ENCODE results near the gene DENND2C.

Gene DENND2C

DNA sequence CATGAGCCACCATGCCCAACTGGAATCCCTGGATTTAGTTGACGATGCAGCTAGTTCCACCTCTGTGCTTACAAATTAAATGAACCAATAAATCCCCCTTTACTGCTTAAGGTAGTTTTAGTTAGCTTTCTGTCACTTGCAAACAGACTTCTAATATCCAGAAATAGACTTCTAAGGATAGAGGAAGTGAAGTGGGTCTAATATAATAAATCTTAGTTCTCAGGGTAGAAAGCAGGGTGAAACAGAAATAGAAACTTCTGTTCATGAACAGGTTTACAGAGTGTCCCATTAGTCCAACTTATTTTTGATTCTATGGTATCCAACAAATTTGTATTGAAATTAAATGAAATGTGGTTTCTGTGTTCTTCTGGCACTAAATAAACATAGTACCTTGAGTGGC is 108.5 kb downstream of the DENND2C start:
- no peak for TF ChIP-seq POLR2A (IDR thresholded peaks at IDR 0.05; ENCODE audit: low read depth, low read length)
- no peak for DNase-seq (ENCODE audit: insufficient read length, low spot score)
- no peak for FAIRE-seq

DNA sequence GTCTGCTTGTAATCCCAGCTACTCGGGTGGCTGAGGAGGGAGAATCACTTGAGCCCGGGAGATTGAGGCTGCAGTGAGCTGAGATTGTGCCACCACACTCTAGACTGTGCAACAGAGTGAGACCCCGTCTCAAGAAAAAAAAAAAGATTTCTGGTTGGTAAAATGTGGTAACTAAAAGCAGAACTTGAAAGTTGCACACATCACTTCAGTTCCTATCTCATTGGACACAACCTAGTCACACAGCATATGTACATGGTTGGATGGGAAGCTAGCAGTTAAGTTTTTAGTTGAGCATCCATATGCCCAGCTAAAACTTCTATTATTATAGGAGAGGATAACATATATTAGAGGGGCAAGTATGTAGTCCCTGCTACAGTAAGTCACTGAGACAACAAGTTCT is 110.5 kb downstream of the DENND2C start:
- no peak for FAIRE-seq
- no peak for TF ChIP-seq POLR2A (IDR thresholded peaks at IDR 0.05; ENCODE audit: low read depth, low read length)

DNA sequence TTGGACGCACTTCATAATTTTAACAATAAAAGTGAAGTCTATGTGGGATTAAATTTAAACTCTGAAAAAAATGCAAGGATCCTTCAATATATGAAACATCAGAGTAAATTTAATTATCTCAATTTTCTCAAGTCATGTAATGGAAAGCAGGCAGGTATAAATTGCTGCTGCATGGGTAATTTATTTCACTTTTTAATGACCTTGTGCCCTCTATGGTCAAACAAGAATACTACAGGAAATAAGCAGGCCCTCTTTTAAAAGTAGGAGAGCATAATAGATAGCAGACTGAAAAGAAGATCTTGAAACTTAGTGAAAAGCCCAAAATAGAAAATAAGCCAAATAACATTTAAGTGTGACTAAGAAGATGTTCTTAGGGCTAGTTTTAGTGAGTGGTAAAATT is 111.3 kb downstream of the DENND2C start:
- FAIRE-seq (no peak), DNase-seq (ENCODE audit: insufficient read length, low spot score) (no peak)

More for the DNA sequence above, 110.5 kb downstream of the DENND2C start:
- DNase-seq (ENCODE audit: insufficient read length, low spot score), result no peak

DNA sequence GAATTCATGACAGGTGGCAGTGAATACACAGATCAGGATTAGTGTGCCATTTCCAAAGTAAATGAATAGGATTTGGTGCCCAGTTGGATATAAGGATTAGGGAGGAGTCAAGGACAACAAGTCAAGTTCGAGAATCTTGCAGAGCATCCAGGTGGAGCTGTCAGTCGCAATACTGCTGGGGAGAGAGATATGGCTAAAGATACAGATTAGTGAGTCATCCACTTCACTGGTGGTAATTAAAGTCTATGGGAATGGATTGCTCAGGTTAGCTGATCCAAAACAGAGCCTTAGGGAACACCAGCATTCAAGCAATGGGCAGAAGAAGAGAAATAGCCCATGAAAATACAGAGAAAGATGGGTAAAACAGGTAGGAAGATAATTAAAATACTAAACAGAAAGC is 115.3 kb downstream of the DENND2C start:
- no peak for TF ChIP-seq POLR2A (IDR thresholded peaks at IDR 0.05; ENCODE audit: low read depth, low read length)
- DNase-seq (ENCODE audit: insufficient read length, low spot score), result no peak
- no peak for FAIRE-seq

More for the DNA sequence above, 111.3 kb downstream of the DENND2C start:
- TF ChIP-seq POLR2A (IDR thresholded peaks at IDR 0.05; ENCODE audit: low read depth, low read length), result no peak

DNA sequence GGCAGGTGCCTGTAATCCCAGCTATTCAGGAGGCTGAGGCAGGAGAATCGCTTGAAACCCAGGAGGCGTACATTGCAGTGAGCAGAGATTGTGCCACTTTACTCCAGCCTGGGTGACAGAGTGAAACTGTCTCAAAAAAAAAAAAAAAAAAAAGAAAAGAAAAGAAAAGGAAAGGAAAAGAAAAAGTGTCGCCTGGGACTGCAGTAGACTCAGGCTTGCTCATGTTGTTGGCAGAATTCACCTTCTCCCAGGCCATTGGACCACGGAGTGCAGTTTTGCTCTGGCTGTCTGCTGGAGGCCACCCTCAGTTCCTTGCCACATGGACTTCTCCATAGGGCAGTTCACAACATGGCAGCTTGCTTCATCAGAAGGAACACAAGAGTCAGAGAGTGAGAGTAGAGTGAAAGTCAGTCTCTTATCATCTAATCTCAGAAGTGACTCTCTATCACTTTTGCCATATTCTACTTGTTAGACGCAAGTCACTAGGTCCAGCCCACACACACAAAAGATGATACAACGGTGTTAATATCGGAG is 117.7 kb downstream of the DENND2C start:
- DNase-seq (ENCODE audit: insufficient read length, low spot score) (no peak), FAIRE-seq (no peak)
- TF ChIP-seq POLR2A (IDR thresholded peaks at IDR 0.05; ENCODE audit: low read depth, low read length), result no peak

DNA sequence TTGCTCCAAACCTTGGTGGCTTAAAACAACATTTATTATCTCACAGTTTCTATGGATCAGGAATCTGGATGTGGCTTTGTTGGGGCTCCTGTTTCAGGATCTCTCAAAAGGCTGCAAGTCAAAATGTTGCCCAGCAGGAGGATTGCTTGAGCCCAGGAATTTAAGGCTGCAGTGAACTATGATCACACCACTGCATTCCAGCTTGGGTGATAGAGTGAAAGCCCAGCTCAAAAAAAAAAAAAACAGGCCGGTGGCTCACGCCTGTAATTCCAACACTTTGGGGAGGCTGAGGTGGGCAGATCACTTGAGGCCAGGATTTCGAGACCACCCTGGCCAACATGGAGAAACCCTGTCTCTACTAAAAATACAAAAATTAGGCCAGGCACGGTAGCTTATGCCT is 118.4 kb downstream of the DENND2C start:
- DNase-seq (ENCODE audit: insufficient read length, low spot score) (no peak), FAIRE-seq (no peak)
- TF ChIP-seq POLR2A (IDR thresholded peaks at IDR 0.05; ENCODE audit: low read depth, low read length), result no peak

DNA sequence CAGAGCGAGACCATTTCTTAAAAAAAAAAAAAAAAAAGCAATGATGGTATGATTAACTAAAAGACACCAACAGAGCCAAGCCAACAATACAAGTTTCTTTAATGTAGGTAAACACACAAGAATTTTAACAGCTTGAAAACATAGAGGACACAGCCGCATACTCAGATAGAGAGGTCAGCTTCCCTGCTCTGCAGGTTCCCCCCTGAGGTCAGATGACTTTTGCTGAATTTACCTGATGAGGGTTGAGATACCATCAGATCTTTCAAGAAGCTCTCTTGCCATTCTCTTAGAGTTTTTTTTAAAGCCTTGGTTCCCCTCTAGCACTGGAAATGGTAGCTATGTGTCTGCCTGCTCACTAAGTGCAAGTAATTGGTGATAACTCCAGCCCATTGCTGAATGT is 119.5 kb downstream of the DENND2C start:
- no peak for DNase-seq (ENCODE audit: insufficient read length, low spot score)
- no peak for TF ChIP-seq POLR2A (IDR thresholded peaks at IDR 0.05; ENCODE audit: low read depth, low read length)

DNA sequence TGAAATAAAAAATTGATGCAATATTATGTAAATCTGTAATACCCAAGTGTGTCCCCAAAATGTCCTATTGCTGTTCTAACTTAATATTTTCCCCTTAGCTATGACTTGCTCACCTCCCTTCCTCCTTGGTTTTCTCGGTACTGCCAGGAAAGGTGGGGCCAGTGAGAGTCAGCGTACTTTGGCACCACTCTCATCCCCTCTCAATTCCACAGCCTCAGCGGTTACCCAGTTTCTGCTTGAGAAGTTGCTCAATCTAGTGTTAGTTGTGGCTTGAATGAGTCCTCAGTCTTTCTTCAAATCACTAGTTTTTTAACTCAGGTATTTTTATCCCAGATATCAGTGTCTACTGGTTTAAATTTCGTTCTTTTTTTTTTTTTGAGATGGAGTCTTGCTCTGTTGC is 120.7 kb downstream of the DENND2C start:
- no peak for TF ChIP-seq POLR2A (IDR thresholded peaks at IDR 0.05; ENCODE audit: low read depth, low read length)
- no peak for FAIRE-seq
- no peak for DNase-seq (ENCODE audit: insufficient read length, low spot score)

More for the DNA sequence above, 119.5 kb downstream of the DENND2C start:
- FAIRE-seq, result no peak

DNA sequence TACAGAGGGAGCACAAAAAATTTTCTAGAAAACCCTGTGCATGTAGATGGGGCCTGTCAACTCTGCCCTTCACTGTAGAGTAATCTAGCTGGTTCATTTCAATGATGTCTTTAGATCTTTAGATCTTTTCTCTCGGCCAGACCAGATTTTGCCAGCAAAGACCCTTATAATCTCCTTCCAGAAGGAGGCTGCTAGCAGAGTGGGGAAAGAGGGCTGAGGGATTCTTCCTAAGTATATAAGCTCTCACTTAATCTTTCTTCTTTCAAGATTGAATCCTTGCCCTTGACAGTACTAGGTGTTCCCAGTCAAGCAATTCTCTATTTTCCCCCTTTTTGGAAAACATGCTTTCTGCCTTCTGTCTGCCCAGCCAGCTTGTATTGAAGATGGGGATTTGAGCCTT is 122.8 kb downstream of the DENND2C start:
- TF ChIP-seq POLR2A (IDR thresholded peaks at IDR 0.05; ENCODE audit: low read depth, low read length), result no peak
- no peak for DNase-seq (ENCODE audit: insufficient read length, low spot score)
- FAIRE-seq, result no peak

DNA sequence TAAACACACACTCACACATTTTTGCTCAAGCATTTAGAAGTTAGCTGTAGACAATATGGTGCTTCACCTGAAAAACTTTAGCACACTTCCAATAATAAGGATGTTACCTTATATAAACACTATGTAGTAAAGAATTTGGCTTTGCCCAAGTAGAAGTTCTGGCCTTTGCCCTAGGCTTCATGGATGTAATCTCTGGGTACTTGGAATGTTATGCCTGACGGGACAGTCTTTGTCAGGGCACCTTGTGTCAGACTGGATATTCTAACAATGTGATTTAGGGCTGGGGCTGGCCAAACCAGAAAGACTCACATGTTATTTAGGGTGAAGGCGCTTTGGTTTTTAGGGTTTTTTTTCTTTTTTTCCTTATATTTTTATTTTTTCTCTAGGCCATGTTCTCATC is 124.1 kb downstream of the DENND2C start:
- TF ChIP-seq POLR2A (IDR thresholded peaks at IDR 0.05; ENCODE audit: low read depth, low read length), result no peak
- FAIRE-seq (no peak), DNase-seq (ENCODE audit: insufficient read length, low spot score) (no peak)

DNA sequence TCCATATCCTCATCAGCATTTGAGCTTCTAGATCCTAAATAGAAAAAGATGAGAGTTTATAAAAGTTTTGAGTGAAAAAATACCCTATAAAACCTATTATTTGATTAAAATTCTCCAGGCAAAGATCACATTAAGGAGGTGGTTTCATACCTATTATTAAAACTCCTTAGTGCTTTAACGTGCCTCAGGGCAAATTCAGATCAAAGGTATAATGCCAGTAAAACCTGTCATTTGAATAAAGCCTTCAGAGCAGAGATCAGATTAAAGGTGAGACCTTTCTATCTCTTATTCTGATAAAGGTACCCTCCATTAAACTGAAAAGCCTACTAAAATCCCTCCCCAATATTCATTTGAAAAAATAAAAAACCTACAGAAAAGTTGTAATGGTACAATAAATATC is 124.5 kb downstream of the DENND2C start:
- FAIRE-seq (no peak), DNase-seq (ENCODE audit: insufficient read length, low spot score) (no peak)
- no peak for TF ChIP-seq POLR2A (IDR thresholded peaks at IDR 0.05; ENCODE audit: low read depth, low read length)

DNA sequence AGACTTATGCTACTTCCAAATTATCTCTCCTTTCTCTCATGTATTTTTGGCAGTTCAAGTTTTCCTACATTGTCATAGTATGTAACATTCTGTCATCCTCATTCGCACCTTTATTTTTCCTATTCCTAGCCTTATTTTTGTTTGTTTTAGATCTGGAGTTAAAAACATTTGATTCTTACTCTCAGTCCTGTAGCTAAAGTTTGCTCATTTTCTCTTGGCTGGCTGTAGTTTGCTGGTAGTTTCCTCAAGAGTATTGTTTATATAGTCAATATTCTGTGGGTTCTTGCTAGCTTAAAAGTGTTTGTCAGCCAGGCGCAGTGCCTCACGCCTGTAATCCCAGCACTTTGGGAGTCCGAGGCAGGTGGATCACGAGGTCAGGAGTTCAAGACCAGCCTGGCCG is 129.0 kb downstream of the DENND2C start:
- FAIRE-seq (no peak), DNase-seq (ENCODE audit: insufficient read length, low spot score) (no peak)
- TF ChIP-seq POLR2A (IDR thresholded peaks at IDR 0.05; ENCODE audit: low read depth, low read length), result no peak

DNA sequence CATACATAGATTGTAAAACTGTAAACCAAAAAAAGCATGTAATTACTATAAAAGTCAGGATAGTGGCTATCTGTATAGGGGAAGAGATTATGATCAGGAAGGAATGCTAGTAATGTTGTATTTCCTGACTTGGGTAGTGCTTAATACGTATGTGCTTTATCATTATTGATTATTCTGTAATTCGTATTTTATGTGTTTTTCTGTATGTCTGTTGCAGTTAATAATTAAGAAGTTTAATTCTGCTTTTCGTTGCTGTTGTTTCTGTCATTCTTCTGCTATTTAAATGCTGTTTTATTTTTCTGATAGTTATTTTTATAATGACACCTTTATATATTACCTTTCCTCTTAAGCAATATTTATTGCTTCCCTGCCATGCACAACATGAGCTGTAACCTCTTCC is 129.6 kb downstream of the DENND2C start:
- no peak for DNase-seq (ENCODE audit: insufficient read length, low spot score)
- TF ChIP-seq POLR2A (IDR thresholded peaks at IDR 0.05; ENCODE audit: low read depth, low read length), result no peak

DNA sequence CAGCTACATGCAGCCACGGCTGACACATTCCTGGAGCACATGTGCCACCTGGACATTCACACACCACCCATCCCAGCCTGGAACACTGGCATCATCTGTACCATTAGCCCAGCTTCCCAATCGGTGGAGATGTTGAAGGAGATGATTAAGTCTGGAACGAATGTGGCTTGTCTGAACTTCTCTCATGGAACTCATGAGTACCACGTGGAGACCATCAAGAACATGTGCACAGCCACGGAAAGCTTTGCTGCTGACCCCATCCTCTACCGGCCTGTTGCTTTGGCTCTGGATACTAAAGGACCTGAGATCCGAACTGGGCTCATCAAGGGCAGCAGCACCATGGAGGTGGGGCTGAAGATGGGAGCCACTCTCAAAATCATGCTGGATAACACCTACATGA is 133.8 kb downstream of the DENND2C start:
- no peak for DNase-seq (ENCODE audit: insufficient read length, low spot score)
- FAIRE-seq, result no peak
- no peak for TF ChIP-seq POLR2A (IDR thresholded peaks at IDR 0.05; ENCODE audit: low read depth, low read length)

More for the DNA sequence above, 129.6 kb downstream of the DENND2C start:
- FAIRE-seq, result no peak

DNA sequence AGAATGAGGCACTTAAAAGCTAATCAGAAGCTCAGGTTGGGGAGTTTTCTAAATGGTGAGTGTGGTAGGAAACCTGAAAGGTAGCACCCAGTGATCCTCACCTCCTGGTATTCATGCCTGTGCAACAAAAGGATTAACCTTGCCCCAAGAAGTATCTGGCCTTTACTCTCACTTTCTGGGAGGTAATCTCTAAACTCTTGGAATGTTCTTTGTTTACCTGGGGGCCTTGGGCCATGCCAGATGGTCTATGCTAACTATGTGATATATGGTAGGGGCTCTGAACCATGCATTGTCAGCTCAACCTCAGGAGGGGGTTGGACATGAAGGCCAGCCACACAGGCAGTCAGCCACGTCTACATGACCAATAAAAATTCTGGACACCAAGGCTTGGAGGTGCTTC is 134.4 kb downstream of the DENND2C start:
- DNase-seq (ENCODE audit: insufficient read length, low spot score) (no peak), FAIRE-seq (no peak)
- no peak for TF ChIP-seq POLR2A (IDR thresholded peaks at IDR 0.05; ENCODE audit: low read depth, low read length)
